H9 (cell line): ENCODE results near the gene SIPA1L3. TPM values are rescaled to one million over a fixed set of nuclear protein-coding genes. Genes with fewer than 3 reads are reported as not detected.

Experiments
- DNase-seq: peaks from one replicate; pipeline ENCODE4 v3.0.0-alpha.2; 2017
- H2AFZ ChIP-seq: one replicate; pipeline ENCODE4 v1.6.1; 2013; ENCODE audit warnings: mild to moderate bottlenecking, low read length, control low read depth, moderate library complexity
- H2AK5ac ChIP-seq: 2 replicates; pipeline ENCODE4 v1.6.1; 2013; ENCODE audit warnings: low read length, control low read depth, mixed read lengths; ENCODE audit not compliant: insufficient read length
- H2BK120ac ChIP-seq: one replicate; pipeline ENCODE4 v1.6.1; 2013; ENCODE audit warnings: low read depth, mild to moderate bottlenecking, low read length, control low read depth, inconsistent platforms; ENCODE audit not compliant: poor library complexity, severe bottlenecking
- H2BK12ac ChIP-seq: 2 replicates; pipeline ENCODE4 v1.6.1; 2013; ENCODE audit warnings: low read length, control low read depth, mixed read lengths, low read depth; ENCODE audit not compliant: insufficient read length
- H2BK15ac ChIP-seq: 2 replicates; pipeline ENCODE4 v1.6.1; 2013; ENCODE audit warnings: low read depth, low read length, control low read depth
- H2BK20ac ChIP-seq: one replicate; pipeline ENCODE4 v1.6.1; 2013; ENCODE audit warnings: low read depth, mild to moderate bottlenecking, low read length, control low read depth, inconsistent platforms; ENCODE audit not compliant: poor library complexity, severe bottlenecking
- H2BK5ac ChIP-seq: 2 replicates; pipeline ENCODE4 v1.6.1; 2013; ENCODE audit warnings: low read length, control low read depth, mixed read lengths; ENCODE audit not compliant: insufficient read length
- H3K14ac ChIP-seq: 2 replicates; pipeline ENCODE4 v1.6.1; 2013; ENCODE audit warnings: low read length, control low read depth; ENCODE audit not compliant: insufficient read depth
- H3K18ac ChIP-seq: 2 replicates; pipeline ENCODE4 v1.6.1; 2013; ENCODE audit warnings: low read depth, mild to moderate bottlenecking, mixed read lengths, low read length, control low read depth; ENCODE audit not compliant: insufficient read length
- H3K23ac ChIP-seq: 2 replicates; pipeline ENCODE4 v1.6.1; 2013; ENCODE audit warnings: low read length, control low read depth, mixed read lengths, low read depth; ENCODE audit not compliant: insufficient read length
- H3K23me2 ChIP-seq: 2 replicates; pipeline ENCODE4 v1.6.1; 2013; ENCODE audit warnings: low read depth, mild to moderate bottlenecking, mixed read lengths, low read length, control low read depth; ENCODE audit not compliant: insufficient read length, poor library complexity, severe bottlenecking
- H3K27ac ChIP-seq: 2 replicates; pipeline ENCODE4 v1.5.1; 2013; ENCODE audit warnings: low read length, control low read depth, mixed read lengths, low read depth; ENCODE audit not compliant: insufficient read length
- H3K27me3 ChIP-seq: 2 replicates; pipeline ENCODE4 v1.6.1; 2013; ENCODE audit warnings: low read length, control low read depth, inconsistent platforms; ENCODE audit not compliant: insufficient read depth
- H3K4ac ChIP-seq: 2 replicates; pipeline ENCODE4 v1.6.1; 2013; ENCODE audit warnings: low read depth, mild to moderate bottlenecking, control low read depth, inconsistent platforms, low read length, moderate library complexity
- H3K4me1 ChIP-seq: 2 replicates; pipeline ENCODE4 v1.6.1; 2013; ENCODE audit warnings: low read length, control low read depth, inconsistent platforms; ENCODE audit not compliant: insufficient read depth
- H3K4me2 ChIP-seq: 2 replicates; pipeline ENCODE4 v1.6.1; 2013; ENCODE audit warnings: low read length, control low read depth, mixed read lengths; ENCODE audit not compliant: insufficient read length, insufficient read depth
- H3K56ac ChIP-seq: 2 replicates; pipeline ENCODE4 v1.6.1; 2013; ENCODE audit warnings: low read depth, mild to moderate bottlenecking, mixed read lengths, low read length, control low read depth; ENCODE audit not compliant: insufficient read length
- H3K79me1 ChIP-seq: 2 replicates; pipeline ENCODE4 v1.6.1; 2013; ENCODE audit warnings: low read depth, mild to moderate bottlenecking, moderate library complexity, low read length, control low read depth, inconsistent platforms; ENCODE audit not compliant: insufficient read depth, poor library complexity, severe bottlenecking
- H3K79me2 ChIP-seq: 2 replicates; pipeline ENCODE4 v1.6.1; 2013; ENCODE audit warnings: low read length, control low read depth, inconsistent platforms; ENCODE audit not compliant: insufficient read depth
- H3K9ac ChIP-seq: 2 replicates; pipeline ENCODE4 v1.6.1; 2013; ENCODE audit warnings: low read length, control low read depth, mixed read lengths; ENCODE audit not compliant: insufficient read length; ENCODE audit errors: extremely low read depth
- H3K9me3 ChIP-seq: one replicate; pipeline ENCODE4 v1.6.1; 2013; ENCODE audit warnings: low read depth, low read length, inconsistent platforms; ENCODE audit not compliant: control insufficient read depth
- H3T11ph ChIP-seq: one replicate; pipeline ENCODE4 v1.6.1; 2013; ENCODE audit warnings: mild to moderate bottlenecking, low read length, control low read depth, inconsistent platforms
- H4K20me1 ChIP-seq: one replicate; pipeline ENCODE4 v1.6.1; 2013; ENCODE audit not compliant: control insufficient read depth, insufficient read length, insufficient read depth
- H4K5ac ChIP-seq: 2 replicates; pipeline ENCODE4 v1.6.1; 2013; ENCODE audit warnings: low read depth, mild to moderate bottlenecking, mixed read lengths, low read length, control low read depth; ENCODE audit not compliant: insufficient read length
- H4K8ac ChIP-seq: replicated peaks from 2 replicates; pipeline ENCODE4 v1.6.1; 2013; ENCODE audit warnings: low read length, control low read depth, mixed read lengths, low read depth; ENCODE audit not compliant: insufficient read length
- H4K91ac ChIP-seq: 2 replicates; pipeline ENCODE4 v1.6.1; 2013; ENCODE audit warnings: low read depth, mild to moderate bottlenecking, moderate library complexity, mixed read lengths, low read length, control low read depth; ENCODE audit not compliant: insufficient read length
- H3K27ac Mint-ChIP-seq, 3 experiments: 2 replicates in 2 of 3; 3 replicates in 1 of 3; pipeline ENCODE4 v1.8.0; 2020 to 2021; ENCODE audit warnings: mixed read lengths in 3 of 3, mild to moderate bottlenecking in 1 of 3, moderate library complexity in 1 of 3
- H3K27me3 Mint-ChIP-seq: 2 replicates; pipeline ENCODE4 v1.8.0; 2021; ENCODE audit warnings: low read depth, mild to moderate bottlenecking, moderate library complexity, mixed read lengths
- H3K36me3 Mint-ChIP-seq, 3 experiments: 2 replicates in 2 of 3; 3 replicates in 1 of 3; pipeline ENCODE4 v1.8.0; 2020 to 2021; ENCODE audit warnings: low read depth in 3 of 3, mixed read lengths in 3 of 3; ENCODE audit not compliant: insufficient read depth in 1 of 3
- H3K4me1 Mint-ChIP-seq, 2 experiments: 2 replicates each; pipeline ENCODE4 v1.8.0; 2020; ENCODE audit warnings: mixed read lengths in 2 of 2
- H3K4me3 Mint-ChIP-seq, 2 experiments: 2 replicates in 1 of 2; 3 replicates in 1 of 2; pipeline ENCODE4 v1.8.0; 2020 to 2021; ENCODE audit warnings: mild to moderate bottlenecking in 2 of 2, mixed read lengths in 2 of 2, moderate library complexity in 1 of 2
- H3K9me3 Mint-ChIP-seq, 2 experiments: 2 replicates in 1 of 2; 3 replicates in 1 of 2; pipeline ENCODE4 v1.8.0; 2020; ENCODE audit warnings: mild to moderate bottlenecking in 2 of 2, mixed read lengths in 2 of 2, moderate library complexity in 1 of 2
- CTCF ChIP-seq: fragments of 200-600 bp; sonication (generic); conservative IDR thresholded peaks from 3 replicates; pipeline ENCODE4 v1.8.0; 2021; ENCODE audit warnings: antibody characterized with exemption, mild to moderate bottlenecking
- WGBS: extraction: QIAGEN DNeasy Blood & Tissue Kit; methylation state at CpG from one replicate; pipeline ENCODE4 v1.1.7; 2013; ENCODE audit warnings: missing lambda C conversion rate, low lambda C conversion rate, mixed read lengths; ENCODE audit not compliant: insufficient read length; ENCODE audit errors: extremely low coverage; 5-methylcytosine and 5-hydroxymethylcytosine counted together
- total RNA-seq: library from RNA; stranded (reverse); gene quantifications from 2 replicates; pipeline ENCODE4 v1.2.1, GENCODE V29; 2021

The SIPA1L3 gene
- total RNA-seq, 1 experiment from 2014 or later = 40.1 TPM

- H2BK5ac ChIP-seq = no peak overlapping the region
- no peak overlapping the region for H2BK15ac ChIP-seq
- no peak overlapping the region for H2BK12ac ChIP-seq
- no peak overlapping the region for H4K8ac ChIP-seq
- TF ChIP-seq CTCF = no peak
- H3K9me3 ChIP-seq = no peaks in the 10 kb centered on the region
- no CpG with 5 or more reads among the region's 4 CpGs for WGBS
- H2AFZ ChIP-seq = no peak overlapping the region
- no peak overlapping the region for H2BK120ac ChIP-seq
- peaks cover 7% of the 10 kb centered on the region; the same call in 1 of the 2 replicates for H3K79me2 ChIP-seq
- no peak overlapping the region for H4K91ac ChIP-seq
- no peak overlapping the region for H4K5ac ChIP-seq
- no peak overlapping the region for H3K4ac ChIP-seq
- H3K23ac ChIP-seq = no peak overlapping the region
- H3K27me3 ChIP-seq = no peaks in the 10 kb centered on the region
- Mint-ChIP-seq H3K36me3 (peaks cover 19 to 26% (median 25%) of the 10 kb centered on the region in 3 experiments), H3K4me1 (peaks cover 10 to 11% of the 10 kb centered on the region in 2 experiments), H3K27me3 (no peaks in the 10 kb centered on the region), H3K9me3 (peaks cover 17 to 19% of the 10 kb centered on the region in 2 experiments), H3K4me3 (no peak overlapping the region), H3K27ac (no peak overlapping the region)
- no peaks in the 10 kb centered on the region for H3K23me2 ChIP-seq
- H3K79me1 ChIP-seq = peaks cover 7% of the 10 kb centered on the region
- H3K27ac ChIP-seq = no peak overlapping the region
- no peak overlapping the region for H3K9ac ChIP-seq
- no peak overlapping the region for H2AK5ac ChIP-seq
- H3K4me1 ChIP-seq = no peaks in the 10 kb centered on the region
- no peak overlapping the region for H3K56ac ChIP-seq
- no peak overlapping the region for H3K14ac ChIP-seq
- no peak overlapping the region for H2BK20ac ChIP-seq
- H3K4me2 ChIP-seq = no peak overlapping the region
- H3K18ac ChIP-seq = no peak overlapping the region
- DNase-seq = no peak
- H4K20me1 ChIP-seq = no peaks in the 10 kb centered on the region
- no peak overlapping the region for H3T11ph ChIP-seq
Observed at GRCh38 chr19:37970699-37971098, 63.7 kb downstream of the SIPA1L3 start.
